Activated CD4-positive, alpha-beta T cell treated with anti-CD3 and anti-CD28 coated beads, Interleukin-2, amount 50 U/mL, for 4 hours (primary cell): Measurements from ENCODE around the gene SERPINC1.
"Not testable (repeated sequence)": the region's sequence is repeated elsewhere in the genome, so short reads cannot be mapped to it uniquely, and the experiment has no call there.

Experiments used
- DNase-seq, 2 experiments: peaks; one replicate each; pipeline ENCODE4 v3.0.0-alpha.2; 2020

Gene SERPINC1

DNA sequence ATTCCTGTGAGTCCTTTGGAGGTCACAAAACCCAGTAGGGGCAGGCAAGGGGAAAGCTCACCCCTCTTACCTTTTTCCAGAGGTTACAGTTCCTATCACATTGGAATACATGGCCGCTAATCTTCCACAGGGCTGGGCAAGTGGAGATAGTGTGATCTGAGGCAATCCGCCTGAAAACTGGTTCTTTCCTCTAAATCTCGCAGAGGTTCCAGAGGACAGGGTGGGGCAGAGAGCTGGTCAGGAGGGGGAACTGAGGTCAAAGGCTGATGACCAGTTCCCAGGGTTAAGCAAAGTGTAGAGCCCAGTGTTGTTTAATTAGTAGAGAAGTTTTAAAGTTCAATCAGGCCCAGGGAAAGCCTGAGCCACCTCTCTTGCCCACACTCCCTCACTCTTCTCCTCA, at the start of gene SERPINC1:
SERPINC1 (minus strand) TSS at position 179 of the 400 bp plus-strand sequence; CDS start at position 111, 68 bp downstream.
- no peak for DNase-seq

DNA sequence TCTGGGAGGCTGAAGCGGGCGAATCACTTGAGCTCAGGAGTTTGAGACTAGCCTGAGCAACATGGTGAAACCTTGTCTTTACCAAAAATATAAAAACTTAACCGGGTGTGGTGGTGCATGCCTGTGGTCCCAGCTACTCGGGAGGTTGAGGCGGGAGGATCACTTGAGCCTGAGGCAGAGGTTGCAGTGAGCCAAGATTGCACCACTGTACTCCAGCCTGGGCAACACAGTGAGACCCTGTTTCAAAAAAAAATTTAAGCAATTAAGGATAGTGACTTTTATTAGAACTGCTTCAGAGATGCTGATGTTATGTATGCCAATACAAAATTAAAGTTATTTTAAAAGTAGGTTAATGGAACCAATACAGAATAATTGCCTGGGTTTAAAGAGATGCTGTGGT, 48.8 kb upstream of the SERPINC1 start:
- DNase-seq, result not testable (repeated sequence)

DNA sequence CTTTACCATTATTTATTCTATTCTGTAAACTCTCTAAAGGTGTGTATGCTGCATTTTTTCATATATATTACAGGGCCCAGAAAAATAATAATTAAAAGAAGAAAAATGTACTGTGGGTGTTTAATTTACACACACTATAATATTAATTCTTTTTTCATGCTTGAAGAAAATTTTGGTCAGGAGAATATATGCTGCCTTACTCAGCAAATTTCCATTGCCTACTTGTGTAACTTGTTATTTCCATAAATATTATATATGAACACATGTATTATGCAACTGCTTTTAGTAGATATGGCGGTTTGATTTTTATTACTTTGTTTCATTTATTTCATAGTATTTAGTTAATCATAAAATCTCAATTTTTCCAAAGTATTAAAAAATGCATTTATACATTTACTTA, 46.4 kb upstream of the SERPINC1 start:
- DNase-seq, result no peak

DNA sequence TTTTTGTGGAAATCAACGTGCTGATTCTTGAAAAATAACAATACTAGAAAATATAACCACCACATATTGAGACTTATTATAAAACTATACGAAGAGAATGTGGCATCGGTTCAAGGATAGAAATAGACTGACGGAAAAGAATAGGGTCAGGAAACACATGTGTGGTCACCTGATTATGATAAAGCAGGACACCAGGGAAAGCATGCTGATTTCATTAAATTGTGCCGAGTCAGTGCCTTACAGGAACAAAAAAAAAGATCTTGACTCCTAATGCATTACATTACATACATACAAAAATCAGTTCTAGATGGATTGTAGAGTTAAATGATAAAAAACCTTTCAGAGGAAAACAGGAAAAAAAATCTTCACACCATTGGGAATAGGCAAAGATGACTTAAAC, 43.5 kb upstream of the SERPINC1 start:
- DNase-seq, result no peak

DNA sequence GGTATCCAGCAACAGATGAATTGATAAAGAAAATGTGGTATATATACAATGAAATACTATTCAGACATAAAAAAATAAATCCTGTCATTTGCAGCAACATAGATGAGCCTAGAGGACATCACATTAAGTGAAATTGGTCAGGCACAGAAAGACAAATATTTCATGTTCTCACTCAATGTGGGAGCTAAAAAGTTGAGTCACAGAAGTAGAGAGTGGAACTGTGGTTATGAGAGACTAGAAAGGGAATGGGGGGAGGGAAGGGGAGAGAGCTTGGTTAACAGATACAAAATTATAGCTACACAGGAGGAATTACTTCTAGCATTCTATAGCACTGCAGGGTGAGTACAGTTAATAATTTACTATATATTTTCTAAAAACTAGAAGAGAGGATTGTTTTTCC, 37.1 kb upstream of the SERPINC1 start:
- DNase-seq, result no peak

DNA sequence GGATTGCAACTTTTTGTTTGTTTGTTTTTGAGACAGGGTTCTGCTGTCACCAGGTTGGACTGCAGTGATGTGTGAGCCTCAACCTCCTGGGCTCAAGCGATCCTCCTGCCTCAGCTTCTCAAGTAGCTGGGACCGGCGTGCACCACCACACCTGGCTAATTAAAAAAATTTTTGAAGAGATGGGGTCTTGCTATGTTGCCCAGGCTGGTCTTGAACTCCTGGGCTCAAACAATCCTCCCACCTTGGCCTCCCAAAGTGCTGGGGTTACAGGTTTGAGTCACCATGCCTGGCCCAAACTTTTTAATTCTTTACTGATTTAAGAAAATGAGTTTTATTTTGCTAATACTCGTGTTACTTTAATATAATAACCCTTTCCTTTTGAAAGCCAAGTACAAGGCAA, 31.5 kb upstream of the SERPINC1 start:
- DNase-seq, result no peak

DNA sequence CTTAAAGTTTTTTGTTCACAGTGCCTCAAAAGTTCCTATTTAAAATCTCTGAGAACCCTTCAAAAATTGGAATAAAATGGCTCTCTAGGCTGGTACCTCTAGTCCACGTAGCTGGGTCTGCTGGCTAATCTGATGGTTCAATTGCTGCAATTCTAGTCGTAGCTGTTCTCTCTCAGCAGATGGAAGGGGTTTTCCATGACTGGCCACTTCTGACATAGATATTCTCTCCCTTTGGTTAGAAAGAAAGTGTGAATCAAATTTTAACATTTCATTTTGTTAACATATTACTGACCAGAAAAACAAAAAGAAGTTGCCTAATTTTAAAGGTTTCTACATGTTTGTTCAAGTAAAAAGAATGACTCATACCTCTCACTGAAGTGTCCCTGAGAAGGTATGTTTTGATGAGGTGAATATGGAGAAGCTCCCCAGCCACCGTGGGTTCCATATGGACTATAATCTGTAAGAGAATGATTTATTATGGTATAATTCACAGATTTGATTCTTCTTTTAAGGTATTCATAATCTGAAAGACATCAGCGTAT, 29.3 kb upstream of the SERPINC1 start:
- no peak for DNase-seq

DNA sequence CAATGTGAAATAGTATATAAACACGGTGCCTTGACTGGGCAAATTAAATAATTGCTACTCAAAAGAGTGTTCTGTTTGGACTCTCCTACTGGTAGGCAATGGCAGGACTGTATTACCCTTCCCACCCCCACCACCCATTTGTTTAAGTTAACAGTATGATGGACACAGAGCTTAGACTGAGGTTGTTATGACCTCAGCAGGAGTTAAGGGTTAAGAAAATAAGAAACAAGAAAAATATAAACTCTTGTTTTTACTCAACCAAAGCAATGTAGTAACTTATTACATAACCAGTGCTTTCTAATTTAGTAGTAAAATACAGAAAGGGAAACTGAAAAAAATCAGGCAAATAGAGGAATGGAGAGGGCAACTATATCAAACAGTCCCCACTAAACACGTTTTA, 19.9 kb upstream of the SERPINC1 start:
- DNase-seq, result no peak

DNA sequence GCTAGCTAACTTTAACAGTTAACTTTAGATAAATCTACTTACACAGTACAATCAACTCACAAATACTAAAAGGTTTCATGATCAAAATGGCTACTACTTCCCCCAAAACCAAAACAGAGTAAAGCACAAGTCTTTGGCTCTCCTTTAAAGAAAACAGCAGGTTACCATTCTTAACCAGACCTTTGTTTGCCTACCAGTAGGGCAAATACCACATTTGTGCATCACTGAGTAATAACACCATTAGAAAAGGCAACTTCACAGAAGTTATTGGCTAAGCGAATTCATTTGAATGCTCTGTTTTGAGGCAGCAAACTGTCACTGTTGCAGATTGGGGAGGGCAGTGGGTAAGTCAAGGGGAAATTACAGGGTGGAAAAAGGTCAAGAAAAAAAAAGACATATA, 17.3 kb upstream of the SERPINC1 start:
- no peak for DNase-seq

DNA sequence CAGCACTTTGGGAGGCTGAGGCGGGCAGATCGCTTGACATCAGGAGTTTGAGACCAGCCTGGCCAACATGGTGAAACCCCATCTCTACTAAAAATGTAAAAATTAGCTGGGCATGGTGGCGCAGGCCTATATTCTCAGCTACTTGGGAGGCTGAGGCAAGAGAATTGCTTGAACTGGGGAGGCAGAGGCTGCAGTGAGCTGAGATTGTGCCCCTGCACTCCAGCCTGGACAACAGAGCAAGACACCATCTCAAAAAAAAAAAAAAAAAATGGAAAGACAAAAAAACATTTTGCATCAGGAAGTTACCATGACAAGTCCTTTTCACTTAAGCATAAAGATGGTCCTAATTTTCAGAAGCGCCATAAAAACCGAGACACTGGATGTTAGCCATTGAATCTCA, 13.4 kb upstream of the SERPINC1 start:
- not testable (repeated sequence) for DNase-seq

DNA sequence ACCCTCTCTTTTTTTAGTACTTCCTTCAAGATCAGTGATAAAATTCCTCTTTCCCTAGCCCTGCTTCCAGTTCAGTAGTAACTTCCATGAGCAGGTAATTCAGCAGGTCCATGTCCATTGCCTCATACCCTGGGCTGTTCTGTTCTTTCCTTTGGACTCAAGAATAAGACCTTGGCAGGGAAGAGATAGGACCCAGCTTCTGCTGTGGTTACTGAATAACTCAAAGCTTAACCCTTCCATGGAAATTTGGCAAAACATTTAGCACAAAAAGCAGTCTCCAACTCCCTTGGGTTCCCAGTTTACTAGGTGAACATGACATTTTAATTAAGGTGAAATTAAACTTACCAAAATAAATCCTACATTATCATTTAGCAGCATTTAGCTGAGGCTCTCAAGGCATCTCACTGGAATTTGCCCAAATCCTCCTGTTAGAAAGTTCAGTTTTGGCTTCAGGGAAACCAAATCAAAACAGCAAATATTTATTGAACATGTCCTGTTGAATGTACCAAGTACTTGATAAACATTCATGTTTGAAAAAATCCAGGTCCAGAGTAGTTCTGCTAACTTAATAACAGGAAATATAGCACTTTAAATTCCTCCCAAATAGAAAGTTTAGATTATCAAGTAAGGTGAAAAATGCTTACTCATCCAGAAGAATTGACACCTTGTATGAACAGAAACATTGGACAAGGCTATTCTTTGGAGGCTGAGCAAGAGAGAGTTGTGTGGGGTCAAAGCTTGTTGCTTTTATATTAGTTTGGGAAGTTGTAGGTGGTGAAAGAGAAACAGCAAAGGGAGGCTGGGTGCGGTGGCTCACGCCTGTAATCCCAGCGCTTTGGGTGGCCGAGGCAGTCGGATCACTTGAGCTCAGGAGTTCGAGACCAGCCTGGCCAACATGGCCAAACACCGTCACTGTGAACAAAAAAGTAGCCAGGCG, 8.4 kb upstream of the SERPINC1 start:
- DNase-seq, result no peak

DNA sequence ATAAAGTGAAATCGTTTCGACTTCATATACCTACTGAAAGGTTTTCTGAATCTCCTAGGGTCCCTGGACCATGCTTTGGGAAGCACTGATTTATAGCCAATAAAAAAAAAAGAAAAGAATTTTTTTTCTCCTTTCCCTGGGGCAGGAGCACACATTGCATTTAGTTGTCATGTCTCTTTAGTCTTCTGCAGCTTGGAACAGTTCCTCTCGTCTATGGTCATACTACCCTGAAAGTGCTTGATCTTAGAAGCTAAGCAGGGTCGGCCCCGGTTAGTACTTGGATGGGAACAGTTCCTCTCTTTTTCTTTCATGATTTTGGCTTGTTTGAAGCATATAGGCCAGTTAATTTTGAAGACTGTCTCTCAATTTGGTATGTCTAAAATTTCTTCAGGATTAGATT, 3.7 kb upstream of the SERPINC1 start:
- DNase-seq, result no peak

DNA sequence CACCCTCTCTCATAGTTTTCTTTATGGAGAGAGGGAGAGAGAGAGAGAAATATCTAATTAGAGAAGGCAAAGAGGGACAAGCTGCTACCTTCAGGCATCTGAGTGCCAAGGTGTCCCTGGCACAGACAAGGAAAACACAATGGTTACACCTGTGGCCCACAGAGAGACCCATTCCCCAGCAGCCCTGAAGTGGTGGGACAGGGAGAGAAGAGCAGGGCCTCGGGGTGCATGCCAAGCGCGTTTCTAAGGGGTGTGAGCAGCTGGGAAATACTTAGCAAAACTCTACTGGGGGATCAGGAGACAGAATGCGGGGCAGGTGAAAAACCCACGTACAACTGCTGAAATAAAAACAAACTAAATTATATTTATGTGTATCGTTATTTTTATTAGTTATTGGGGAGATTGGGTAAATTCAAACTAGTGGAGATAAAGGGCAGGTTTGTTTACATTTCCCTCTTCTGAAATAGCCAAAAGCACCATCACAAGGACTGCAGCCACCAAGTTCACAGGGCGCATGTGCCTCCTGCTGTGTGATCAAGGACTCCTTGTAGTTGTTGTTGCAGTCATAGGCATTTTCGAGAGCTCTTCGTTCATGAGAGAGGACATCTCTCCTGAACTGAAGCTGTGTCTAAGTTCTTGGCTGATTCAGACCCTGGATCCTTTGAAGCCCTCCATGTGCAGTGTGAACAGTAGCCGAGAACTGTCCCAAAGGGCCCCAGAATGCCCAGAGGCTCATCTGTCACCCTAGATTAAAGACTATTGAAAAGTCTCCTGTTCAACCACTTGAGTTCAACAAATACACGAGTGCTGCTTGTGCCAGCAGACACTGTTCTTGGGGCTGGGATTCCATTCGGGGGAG, 737 bp upstream of the SERPINC1 start:
- DNase-seq, result no peak

DNA sequence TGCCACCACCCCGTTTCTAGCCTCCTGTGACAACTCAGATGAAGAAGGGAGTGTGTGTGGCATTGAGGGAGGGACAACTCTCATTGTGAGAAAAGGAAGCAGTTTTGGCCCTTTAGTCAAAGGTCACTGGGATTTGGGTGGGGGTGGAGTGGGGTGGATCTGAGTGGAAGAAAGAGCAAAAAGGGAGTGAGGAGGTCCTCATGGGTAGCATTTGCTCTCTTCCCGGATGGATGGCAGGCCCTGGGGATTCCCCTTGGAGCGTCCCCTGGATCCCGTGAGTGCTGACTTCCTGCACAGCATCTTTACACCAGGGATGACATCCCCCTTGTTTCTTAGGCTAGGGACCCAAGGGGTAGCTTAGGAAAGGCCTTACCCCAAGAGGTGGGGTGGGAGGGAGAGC, 460 bp downstream of the SERPINC1 start:
- no peak for DNase-seq

DNA sequence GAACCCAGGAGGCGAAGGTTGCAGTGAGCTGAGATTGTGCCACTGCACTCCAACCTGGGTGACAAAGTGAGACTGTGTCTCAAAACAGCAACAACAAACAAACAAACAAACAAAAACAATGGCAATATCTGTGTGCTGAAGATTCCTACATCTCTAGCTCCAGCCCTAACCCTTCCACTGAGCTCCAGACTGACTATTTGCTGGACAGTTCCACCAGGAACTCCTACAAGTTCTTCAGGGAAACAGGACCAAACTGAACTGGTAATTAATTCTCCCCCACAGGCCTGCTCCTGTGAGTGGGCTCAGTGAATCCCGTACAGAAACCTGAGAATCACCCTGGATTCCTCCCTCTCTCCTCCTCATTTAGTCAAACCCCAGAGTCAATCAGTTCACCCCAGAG, 1.5 kb downstream of the SERPINC1 start:
- no peak for DNase-seq

DNA sequence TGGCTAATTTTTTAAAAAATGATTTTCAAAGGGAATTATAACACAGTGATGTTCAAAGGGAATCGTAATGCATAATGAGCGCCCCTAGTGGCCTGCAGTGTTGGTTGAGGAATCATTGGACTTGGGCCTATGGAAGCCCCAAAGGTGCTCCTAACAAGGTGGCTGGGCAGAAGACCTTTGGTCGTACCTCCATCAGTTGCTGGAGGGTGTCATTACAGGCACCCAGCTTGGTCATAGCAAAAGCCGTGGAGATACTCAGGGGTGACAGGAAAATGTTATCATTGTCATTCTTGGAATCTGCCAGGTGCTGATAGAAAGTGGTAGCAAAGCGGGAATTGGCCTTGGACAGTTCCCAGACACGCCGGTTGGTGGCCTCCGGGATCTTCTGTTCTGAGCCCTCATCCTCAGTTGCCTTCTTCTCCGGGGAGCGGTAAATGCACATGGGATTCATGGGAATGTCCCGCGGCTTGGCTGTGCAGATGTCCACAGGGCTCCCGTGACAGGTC, 2.7 kb downstream of the SERPINC1 start:
- peak; percentile 0 to 7 for DNase-seq

DNA sequence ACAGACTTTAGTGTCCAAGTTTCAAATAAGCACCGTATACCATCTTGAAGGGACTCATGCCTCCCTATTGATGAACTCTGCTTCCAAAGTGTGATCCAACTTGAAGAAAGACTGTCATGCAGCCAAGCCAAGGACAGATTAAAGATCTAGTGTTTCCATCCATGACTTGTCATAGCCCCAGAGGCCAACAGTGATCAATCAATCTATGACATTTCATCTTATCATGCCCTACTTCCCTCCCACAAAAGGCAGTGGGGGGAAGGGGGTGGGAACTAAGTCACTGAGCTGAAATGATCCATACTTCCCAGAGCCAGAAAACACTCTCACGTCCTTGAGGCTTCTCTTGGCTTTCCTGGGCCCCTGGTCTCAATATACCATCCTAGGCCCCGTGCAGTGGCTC, 4.0 kb downstream of the SERPINC1 start:
- DNase-seq, result no peak

DNA sequence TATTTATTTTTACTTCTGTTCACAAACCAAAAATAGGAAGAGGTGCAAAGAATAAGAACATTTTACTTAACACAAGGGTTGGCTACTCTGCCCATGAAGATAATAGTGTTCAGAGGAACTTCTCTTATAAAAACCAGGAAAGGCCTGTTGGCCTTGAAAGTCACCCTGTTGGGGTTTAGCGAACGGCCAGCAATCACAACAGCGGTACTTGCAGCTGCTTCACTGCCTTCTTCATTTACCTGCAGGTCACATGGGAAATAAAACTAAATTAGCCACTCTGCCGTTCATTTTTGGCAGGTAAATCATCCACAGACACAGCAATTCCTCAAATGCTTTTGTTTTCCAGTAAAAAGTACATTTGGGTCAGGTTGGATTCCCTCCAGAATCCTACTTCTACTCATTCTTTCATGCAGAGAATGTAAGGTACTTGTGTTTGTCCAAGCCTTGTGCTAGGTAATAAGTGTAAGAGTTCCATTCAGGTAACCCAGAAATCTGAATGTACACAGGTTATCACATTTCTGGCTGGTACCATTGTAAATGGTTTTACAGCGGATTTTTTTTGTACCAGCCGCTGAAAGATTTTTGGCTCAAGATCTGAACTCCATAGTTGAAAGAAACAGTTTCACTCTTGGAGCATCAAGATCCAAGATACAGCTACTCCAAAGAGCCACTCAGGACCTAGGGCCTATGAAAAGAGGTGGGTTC, 13.1 kb downstream of the SERPINC1 start:
- no peak for DNase-seq

DNA sequence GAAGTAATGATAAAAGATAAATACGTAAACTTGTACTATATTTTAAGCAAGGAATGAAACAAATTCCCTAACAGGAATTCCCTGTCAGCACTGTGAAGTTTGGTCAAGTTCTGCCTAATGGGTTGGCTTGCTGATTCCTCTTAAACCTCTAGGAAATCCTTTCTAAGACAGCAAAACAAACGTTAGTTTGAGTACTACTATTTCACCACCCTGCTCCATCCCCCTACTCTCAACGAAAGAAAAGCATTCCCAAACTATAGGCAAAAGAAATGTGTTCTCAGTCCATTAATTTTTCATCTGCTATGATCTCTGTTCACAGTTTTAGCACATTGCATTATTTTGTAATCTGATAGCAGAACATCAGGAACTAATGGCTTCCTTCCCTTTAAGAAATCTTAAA, 16.1 kb downstream of the SERPINC1 start:
- DNase-seq, result no peak

DNA sequence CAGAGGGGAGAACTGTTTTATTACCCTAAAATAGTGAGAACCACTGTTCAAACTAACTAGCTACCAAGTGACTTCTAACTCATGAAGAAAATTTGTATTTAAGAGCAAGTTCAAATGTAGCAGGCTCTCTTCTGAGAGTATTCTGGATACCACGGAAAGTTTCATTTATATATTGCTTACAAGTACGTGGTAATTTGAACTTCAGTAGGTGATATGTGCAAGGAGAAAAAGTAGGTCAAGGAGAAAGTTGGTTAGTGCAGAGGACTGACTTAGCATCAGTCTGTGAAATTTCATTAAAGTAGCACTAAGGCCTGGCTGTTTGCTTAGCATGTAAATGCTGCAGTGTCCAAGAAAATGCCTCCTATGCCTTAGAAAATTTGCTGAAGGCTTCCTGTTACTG, 16.7 kb downstream of the SERPINC1 start:
- no peak for DNase-seq

DNA sequence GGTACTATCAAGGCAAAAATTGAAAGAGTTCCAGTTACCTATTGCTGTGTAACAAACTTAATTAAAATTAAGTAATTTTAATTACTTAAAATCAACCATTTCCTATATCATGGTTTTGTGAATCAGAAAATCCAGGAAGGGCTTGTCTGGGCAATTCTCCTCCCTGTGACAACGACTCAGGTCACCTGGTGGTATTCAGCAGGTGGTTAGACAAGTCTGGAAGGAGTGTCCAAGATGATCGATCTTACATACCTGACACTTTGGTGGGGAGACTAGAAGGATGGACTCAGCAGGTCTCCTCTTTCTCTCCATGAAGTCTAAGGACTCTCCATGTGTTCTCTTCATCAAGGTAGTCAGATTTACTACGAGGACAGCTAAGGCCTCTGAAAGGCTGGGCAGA, 22.9 kb downstream of the SERPINC1 start:
- DNase-seq, result no peak

DNA sequence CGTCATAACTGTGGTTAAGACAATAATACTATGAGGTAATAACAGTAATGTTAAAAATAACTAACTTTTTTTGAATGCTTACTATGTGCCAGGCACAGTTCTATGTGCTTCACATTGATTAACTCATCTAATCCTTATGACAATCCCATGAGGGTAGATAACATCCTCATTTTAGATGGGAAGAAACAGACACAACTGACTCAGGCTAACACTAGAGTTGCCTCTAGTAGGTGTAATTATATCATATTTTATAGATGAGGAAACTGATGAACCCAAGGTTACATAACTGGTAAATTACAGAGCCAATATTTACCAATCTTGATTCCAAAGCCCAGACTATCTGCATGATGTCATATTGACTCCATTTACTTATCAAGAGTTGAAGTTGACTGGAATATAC, 23.5 kb downstream of the SERPINC1 start:
- no peak for DNase-seq

DNA sequence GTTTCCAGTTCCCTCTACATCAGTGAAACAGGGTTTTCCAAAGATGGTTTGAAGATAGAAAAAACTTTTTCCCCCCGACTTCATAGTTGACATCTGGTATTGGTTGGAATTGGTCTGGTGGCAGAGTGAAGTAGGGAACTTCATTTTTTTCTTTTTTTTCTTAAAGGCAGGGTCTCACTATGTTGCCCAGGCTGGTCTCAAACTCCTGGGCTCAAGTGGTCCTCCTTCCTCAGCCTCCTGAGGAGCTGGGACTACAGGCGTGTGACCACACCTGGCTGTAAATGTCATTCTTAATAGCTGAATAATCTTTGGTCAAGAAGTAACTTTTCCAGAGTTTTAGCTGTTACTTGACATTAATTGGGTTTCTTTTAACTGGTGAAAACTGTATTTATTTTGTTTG, 27.2 kb downstream of the SERPINC1 start:
- no peak for DNase-seq
